Caki2 (cell line): ENCODE measurements around the gene SUOX. TPM values are rescaled to one million over a fixed set of nuclear protein-coding genes. Genes with fewer than 3 reads are reported as not detected.
A peak's percentile ranks its signal among the peaks of the same experiment; 100 is the strongest.
"Not testable (repeated sequence)": the region's sequence is repeated elsewhere in the genome, so short reads cannot be mapped to it uniquely, and the experiment has no call there.

ENCODE experiments used
- DNase-seq: peaks from one replicate; pipeline ENCODE4 v3.0.0-alpha.2; 2015; ENCODE audit warnings: low read depth
- in situ Hi-C: cut with HindIII; loops from 2 replicates; pipeline ENCODE4 v1.10.0; 2016; ENCODE audit warnings: low sequenced_read_pairs, low pct_unique_long_range_greater_than_20kb, mixed read lengths
- total RNA-seq: library from RNA; depleted of rRNA; stranded (reverse); fragments of >200 nt; shearing (Covaris generic); gene quantifications from 2 replicates; pipeline ENCODE4 v1.2.3, GENCODE V29; 2014; ENCODE audit warnings: low replicate concordance

The SUOX gene
- total RNA-seq, 1 experiment from 2014 or later, result 25.3 TPM

- in situ Hi-C loops, result no loop called here
- DNase-seq, result no peak
Measured at GRCh38 chr12:55979069-55979468, 18.0 kb upstream of the SUOX start.

DNA sequence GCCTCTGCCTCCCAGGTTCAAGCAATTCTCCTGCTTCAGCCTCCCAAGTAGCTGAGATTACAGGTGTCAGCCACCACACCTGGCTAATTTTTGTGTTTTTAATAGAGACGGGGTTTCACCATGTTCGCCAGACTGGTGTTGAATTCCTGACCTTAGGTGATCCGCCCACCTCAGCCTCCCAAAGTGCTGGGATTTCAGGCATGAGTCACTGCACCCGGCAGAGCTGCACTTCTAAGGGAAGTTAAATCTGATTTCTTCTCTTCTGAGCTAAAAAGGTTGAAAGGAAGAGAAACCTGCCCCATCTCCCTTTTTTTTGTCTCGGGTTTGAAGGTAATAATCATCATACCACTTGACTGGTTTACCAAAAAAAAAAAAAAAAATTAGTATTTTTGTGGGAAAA lies 15.2 kb upstream of the SUOX start:
- in situ Hi-C loops, DNase-seq: not testable (repeated sequence)

GRCh38 chr12:55982319-55982936 lies 14.6 kb upstream of the SUOX start:
- in situ Hi-C loops, result no loop called here
- no peak for DNase-seq

DNA sequence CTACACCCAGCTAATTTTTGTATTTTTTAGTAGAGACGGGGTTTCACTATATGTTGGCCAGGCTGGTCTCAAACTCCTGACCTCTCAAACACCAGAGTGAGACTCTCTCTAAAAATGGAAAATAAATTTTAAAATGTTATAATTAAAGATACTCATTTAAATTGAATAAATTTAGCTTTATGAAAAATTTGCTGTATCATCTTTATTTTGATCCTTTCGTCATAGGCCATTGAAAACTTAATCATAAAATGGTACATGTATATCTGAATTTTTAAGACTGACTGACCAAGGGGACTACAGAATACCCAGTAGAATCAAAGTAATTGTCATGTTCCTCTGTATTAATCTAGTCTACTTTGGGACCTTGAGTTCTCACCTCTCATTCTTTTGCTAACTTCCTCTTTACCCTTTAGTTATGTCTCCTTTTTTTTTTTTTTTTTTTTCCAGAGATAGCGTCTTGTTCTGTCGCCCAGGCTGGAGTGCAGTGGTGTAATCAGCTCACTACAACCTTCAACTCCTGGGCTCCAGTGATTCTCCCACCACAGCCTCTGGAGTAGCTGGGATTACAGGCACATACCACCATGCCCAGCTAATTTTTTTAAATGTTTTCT lies 13.7 kb upstream of the SUOX start:
- in situ Hi-C loops, result no loop called here
- no peak for DNase-seq

DNA sequence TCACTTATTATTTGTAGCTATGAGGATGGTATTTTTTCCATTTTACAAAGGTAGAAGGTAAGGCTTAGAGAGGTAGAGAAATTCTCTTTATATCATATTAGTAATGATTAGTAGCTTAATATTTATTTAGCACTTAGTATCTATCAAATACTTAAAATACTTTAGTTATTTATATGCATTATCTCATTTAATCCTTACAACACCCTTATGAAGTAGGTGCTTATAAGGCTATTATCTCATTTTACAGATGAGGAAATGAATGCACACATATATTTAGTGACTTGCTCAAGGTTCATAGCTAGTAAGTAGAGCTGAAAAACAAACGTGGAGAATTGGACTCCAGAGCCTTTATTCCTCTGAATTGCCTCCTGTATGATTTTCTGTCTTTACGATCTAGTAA lies 12.2 kb upstream of the SUOX start:
- in situ Hi-C loops, result no loop called here
- no peak for DNase-seq

DNA sequence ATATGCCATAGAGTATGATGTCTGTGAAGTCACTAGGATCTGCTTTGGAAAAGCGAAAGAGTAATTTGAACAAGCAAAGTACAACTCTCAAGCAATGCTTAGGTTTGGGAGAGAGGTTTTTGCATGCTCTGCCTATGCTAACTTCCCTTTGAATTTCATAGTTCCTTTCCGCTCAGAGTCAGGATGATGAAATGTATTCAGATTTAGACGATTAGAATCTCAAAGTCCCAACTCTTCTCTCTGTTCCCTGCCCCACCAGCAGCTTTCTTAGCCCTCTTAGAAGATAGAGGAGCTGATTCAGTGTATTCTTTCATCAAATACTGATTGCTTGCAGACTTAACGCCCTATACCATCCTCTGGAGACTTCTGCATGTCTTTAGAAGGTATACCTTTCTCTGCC lies 11.7 kb upstream of the SUOX start:
- in situ Hi-C loops, result no loop called here
- DNase-seq, result no peak

GRCh38 chr12:55985976-55986375 lies 11.1 kb upstream of the SUOX start:
- DNase-seq, in situ Hi-C loops: not testable (repeated sequence)

DNA sequence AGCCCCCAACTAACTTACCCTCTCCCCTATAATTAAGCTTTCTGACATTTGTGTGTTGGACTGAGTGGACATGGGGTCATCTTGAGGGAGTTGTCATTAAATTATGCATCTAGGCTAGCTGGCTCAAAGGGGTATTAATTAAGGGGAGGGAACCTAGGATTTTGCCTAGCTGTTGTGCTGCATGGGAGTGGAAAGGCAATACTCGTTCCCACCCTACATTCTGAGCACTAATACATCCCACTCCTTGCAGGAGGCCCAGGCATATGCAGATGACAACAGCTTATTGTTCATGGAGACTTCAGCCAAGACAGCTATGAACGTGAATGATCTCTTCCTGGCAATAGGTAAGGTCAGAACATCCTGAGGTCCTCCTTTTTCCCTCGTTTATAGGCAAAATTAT lies 6.0 kb upstream of the SUOX start:
- DNase-seq, result no peak
- in situ Hi-C loops, result no loop called here

DNA sequence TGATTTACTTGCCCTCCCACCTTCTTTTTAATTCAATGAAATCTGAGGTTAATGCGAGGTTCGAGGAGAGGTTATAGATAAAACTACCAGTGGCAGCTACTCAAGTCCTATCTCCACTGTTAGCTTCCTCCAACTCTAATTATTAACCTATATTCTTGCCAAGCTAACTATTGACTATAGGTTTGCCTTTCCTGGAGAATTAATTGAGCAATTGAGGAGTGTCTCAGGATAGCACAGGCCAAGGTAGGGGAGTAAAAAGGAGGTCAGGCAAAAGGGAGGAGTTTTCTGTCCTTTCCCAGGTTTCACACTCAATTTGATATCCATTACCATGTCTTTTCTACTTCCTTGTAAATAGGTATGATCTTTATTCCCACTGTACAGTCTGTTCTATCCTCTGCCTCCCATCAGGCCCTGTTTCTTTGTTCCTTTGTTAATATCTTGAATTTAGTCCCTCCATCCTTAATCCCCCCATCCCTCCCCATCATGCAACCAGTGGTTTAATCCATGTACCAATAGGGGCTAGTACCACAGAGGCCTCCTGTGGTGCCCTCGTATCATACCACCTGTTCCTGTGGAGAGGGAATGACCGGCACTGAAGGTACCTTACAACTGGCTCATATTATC lies 3.7 kb upstream of the SUOX start:
- in situ Hi-C loops, result no loop called here
- DNase-seq, result no peak

- in situ Hi-C loops, result no loop called here
- no peak for DNase-seq
Measured at GRCh38 chr12:55995366-55995765, 1.7 kb upstream of the SUOX start.

DNA sequence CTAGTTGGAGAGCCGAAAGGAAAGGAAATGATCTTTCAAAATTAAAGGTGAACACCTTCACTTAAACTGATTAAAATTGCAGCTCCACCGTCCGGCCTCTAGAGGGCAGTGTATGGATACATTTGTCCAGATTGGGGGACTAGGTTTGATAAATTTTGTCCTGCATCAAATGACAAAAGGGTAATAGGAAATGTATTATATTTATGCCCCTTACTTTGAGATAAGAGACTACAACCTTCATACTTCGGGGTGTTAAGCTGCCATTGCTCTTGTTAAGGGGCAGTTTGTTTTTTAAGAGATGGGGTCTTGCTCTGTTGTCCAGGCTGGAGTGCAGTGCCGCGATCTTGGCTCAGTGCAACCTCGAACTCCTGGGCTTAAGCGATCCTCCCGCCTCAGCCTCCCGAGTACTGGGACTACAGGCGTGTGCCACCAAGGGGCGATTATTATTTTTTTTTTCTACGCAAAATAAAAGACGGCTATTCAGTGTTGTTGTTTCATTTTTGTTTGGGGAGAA lies 818 bp upstream of the SUOX start:
- in situ Hi-C loops, result no loop called here
- peak; percentile 71 for DNase-seq

- in situ Hi-C loops, result no loop called here
- DNase-seq, result no peak
Measured at GRCh38 chr12:55997535-55997859, 421 bp downstream of the SUOX start.

- DNase-seq, result peak; percentile 22
- in situ Hi-C loops, result not testable (repeated sequence)
Measured at GRCh38 chr12:55999522-55999921, 2.4 kb downstream of the SUOX start.

DNA sequence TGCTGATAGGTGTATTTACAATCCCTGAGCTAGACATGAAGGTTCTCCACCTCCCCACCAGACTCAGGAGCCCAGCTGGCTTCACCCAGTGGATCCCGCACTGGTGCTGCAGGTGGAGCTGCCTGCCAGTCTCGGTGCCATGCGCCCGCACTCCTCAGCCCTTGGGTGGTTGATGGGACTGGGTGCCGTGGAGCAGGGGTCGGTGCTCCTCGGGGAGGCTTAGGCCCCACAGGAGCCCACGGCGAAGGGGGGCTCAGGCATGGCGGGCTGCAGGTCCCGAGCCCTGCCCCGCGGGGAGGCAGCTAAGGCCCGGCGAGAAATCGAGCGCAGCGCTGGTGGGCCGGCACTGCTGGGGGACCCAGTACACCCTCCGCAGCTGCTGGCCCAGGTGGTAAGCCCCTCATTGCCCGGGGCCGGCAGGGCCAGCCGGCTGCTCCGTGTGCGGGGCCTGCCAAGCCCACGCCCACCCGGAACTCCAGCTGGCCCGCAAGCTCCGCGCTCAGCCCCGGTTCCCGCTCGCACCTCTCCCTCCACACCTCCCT lies 3.0 kb downstream of the SUOX start:
- DNase-seq, in situ Hi-C loops: not testable (repeated sequence)

DNA sequence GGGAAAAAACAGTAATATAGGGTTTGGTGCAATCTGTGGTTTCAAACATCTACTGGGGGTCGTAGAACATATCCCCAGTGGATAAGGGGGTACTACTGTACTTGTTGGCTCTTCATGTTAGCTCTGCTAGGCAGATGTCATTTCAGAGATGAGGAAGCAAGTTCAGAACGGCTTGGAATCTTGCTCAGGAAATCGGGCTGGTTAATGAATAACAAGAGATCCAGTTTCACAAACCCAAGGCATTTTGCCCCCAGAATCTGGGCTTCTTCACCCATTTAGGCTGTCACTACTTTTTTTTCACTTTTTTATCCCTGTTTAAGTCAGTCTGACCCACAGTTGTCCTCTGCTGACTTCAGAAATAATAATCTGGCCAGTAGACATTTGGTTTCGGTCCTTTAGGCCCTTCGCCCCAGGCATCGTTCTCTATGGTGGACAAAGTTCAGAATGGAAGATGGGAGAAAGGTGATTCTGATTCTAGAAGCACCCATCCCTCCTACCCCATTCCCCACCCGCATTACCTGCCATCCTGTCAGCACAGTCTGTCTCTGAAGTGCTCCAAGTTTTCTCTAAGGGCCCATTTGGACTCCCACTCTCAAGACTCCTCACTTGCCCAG lies 4.5 kb downstream of the SUOX start:
- in situ Hi-C loops, result no loop called here
- DNase-seq, result no peak

GRCh38 chr12:56003376-56003775 lies 6.3 kb downstream of the SUOX start:
- in situ Hi-C loops, DNase-seq: not testable (repeated sequence)

GRCh38 chr12:56004211-56004610 lies 7.1 kb downstream of the SUOX start:
- DNase-seq, result no peak
- in situ Hi-C loops, result no loop called here

GRCh38 chr12:56007564-56008559 lies 10.8 kb downstream of the SUOX start:
- DNase-seq, result peak; percentile 23
- in situ Hi-C loops, result no loop called here
